PC-3 (cell line): ENCODE results near the gene NFKB2.

ENCODE experiments used
- CTCF ChIP-seq: fragments of 300-600 bp; sonication (generic); conservative IDR thresholded peaks from 2 replicates; pipeline ENCODE4 v1.5.1; 2017; ENCODE audit warnings: antibody characterized with exemption, low read depth, mild to moderate bottlenecking, low read length
- EZH2 ChIP-seq: fragments of 300-600 bp; sonication (generic); IDR thresholded peaks from one replicate; pipeline ENCODE4 v1.6.1; 2017; ENCODE audit warnings: antibody characterized with exemption, mild to moderate bottlenecking, low read length; ENCODE audit not compliant: unreplicated experiment
- EZH2phosphoT487 ChIP-seq: fragments of 300-600 bp; sonication (generic); IDR thresholded peaks from 2 replicates; pipeline ENCODE4 v1.6.1; 2018; ENCODE audit warnings: mild to moderate bottlenecking, antibody characterized with exemption, low read length, borderline replicate concordance

- TF ChIP-seq CTCF (no peak), EZH2 (no peak), EZH2phosphoT487 (no peak)
Observed at GRCh38 chr10:102436312-102436711, 40.8 kb downstream of the NFKB2 start.
